Bronchial epithelial cell (primary cell): ENCODE data around the gene AVL9. TPM values are rescaled to one million over a fixed set of nuclear protein-coding genes. Genes with fewer than 3 reads are reported as not detected.

Experiments used
- DNase-seq: peaks from one replicate; pipeline ENCODE4 v3.0.0-alpha.2; 2010; ENCODE audit warnings: low read depth
- FAIRE-seq: peaks from 2 replicates; lab custom pipeline; 2011; peaks lifted over from hg19 to GRCh38; lab: Jason Lieb, UNC
- H3K27me3 ChIP-seq: 2 replicates; pipeline ENCODE4 v1.5.1; 2011; ENCODE audit warnings: low read length; ENCODE audit not compliant: control insufficient read depth, insufficient read depth
- H3K36me3 ChIP-seq: 2 replicates; pipeline ENCODE4 v1.5.1; 2011; ENCODE audit warnings: low read length; ENCODE audit not compliant: control insufficient read depth, insufficient read depth
- H3K4me3 ChIP-seq: 2 replicates; pipeline ENCODE4 v1.5.1; 2011; ENCODE audit warnings: mild to moderate bottlenecking, low read depth, low read length, control low read depth
- total RNA-seq: library from RNA; depleted of rRNA; stranded (reverse); fragments of >200 nt; gene quantifications from 2 replicates; pipeline ENCODE4 v1.2.1, GENCODE V29; 2014
- TF ChIP-seq, protein P1 (sequence below): IDR thresholded peaks from 2 replicates; pipeline ENCODE4 v1.5.1; 2011; ENCODE audit warnings: mild to moderate bottlenecking, moderate library complexity, low read length, control low read depth, inconsistent platforms; ENCODE audit not compliant: insufficient read depth, severe bottlenecking

The AVL9 gene
- total RNA-seq, 1 donor from 2014 or later = 34.0 TPM

DNA sequence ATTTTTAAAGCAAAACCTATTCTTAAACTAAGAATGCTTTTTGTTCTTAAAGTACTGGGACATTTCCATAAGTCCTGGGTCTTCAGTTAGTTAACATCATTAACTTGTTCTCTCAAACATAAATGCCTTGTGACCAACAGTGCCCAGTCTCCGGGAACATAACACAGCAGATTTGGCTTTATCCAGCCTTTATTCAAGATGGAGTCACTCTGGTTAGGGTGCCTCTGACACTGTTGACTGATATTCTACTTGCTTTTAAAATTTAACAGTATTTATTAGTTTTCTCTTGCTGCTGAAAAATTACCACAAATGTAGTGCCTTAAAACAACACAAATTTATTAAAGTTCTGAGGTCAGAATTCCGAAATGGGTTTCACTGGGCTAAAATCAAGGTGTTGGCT, 44.1 kb downstream of the AVL9 start:
- TF ChIP-seq, protein P1, sequence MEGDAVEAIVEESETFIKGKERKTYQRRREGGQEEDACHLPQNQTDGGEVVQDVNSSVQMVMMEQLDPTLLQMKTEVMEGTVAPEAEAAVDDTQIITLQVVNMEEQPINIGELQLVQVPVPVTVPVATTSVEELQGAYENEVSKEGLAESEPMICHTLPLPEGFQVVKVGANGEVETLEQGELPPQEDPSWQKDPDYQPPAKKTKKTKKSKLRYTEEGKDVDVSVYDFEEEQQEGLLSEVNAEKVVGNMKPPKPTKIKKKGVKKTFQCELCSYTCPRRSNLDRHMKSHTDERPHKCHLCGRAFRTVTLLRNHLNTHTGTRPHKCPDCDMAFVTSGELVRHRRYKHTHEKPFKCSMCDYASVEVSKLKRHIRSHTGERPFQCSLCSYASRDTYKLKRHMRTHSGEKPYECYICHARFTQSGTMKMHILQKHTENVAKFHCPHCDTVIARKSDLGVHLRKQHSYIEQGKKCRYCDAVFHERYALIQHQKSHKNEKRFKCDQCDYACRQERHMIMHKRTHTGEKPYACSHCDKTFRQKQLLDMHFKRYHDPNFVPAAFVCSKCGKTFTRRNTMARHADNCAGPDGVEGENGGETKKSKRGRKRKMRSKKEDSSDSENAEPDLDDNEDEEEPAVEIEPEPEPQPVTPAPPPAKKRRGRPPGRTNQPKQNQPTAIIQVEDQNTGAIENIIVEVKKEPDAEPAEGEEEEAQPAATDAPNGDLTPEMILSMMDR = no peak
- Histone ChIP-seq H3K27me3 (no peaks in the 10 kb centered on the region), H3K36me3 (peaks cover 3% of the 10 kb centered on the region), H3K4me3 (no peak overlapping the region)
- no peak for DNase-seq
- no peak for FAIRE-seq

DNA sequence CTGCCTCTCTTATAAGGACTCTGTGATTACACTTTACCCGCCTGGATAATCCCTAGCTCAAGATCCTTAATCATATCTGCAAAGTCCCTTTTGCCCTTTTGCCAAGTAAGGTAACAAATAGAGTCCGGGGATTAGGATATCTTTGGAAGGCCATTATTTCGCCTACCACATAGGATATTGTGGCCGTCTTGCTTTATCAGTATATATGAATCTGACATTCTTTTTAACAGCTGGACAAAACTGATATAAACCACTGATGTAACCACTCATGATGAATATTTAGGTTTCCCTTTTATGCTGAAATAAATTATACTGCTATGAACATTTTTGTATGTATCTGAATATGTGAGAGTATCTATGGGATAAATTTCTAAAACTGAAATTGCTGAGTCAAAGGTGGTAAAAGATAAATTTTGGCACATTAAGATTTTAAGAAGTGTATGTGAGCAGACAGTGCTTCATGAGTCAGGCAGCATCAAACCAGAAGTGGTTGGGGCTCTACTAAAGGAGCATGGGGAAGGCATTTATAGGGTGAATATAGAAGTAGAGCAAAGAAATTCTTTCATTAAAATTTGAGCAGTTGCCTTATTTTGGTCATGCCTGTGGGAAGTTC, 44.7 kb downstream of the AVL9 start:
- DNase-seq (no peak), FAIRE-seq (no peak)
- Histone ChIP-seq H3K27me3 (no peaks in the 10 kb centered on the region), H3K36me3 (peaks cover 3% of the 10 kb centered on the region), H3K4me3 (no peak overlapping the region)
- TF ChIP-seq, protein P1 = no peak

- TF ChIP-seq, protein P1 = no peak
- H3K27me3 ChIP-seq = no peaks in the 10 kb centered on the region
- peaks cover 5% of the 10 kb centered on the region for H3K36me3 ChIP-seq
- DNase-seq (no peak), FAIRE-seq (no peak)
- no peak overlapping the region for H3K4me3 ChIP-seq
Measured at GRCh38 chr7:32542595-32542994, 47.3 kb downstream of the AVL9 start.

GRCh38 chr7:32559480-32559879, 64.2 kb downstream of the AVL9 start:
- TF ChIP-seq, protein P1 = no peak
- Histone ChIP-seq H3K36me3 (peaks cover 3% of the 10 kb centered on the region), H3K4me3 (no peak overlapping the region), H3K27me3 (no peaks in the 10 kb centered on the region)
- FAIRE-seq (no peak), DNase-seq (no peak)

DNA sequence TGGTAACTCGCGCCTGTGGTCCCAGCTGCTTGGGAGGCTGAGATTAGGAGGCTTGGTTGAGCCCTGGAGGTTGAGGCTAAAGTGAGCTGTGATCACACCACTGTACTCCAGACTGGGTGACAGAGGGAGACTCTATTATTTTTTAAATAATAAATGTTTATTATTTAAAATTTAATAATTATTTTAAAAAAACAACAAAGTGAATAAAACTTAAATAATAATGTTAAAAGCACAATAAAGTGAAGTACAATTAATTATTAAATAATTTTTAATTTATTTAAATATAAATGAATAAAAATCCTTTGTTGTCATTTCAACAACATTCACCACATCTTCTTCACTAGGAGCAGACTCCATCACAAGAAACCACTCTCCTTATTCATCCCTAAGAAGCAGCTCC, 64.8 kb downstream of the AVL9 start:
- Histone ChIP-seq H3K27me3 (no peaks in the 10 kb centered on the region), H3K4me3 (no peak overlapping the region), H3K36me3 (peaks cover 2% of the 10 kb centered on the region)
- TF ChIP-seq, protein P1 = no peak
- DNase-seq (no peak), FAIRE-seq (no peak)

- no peak for DNase-seq
- no peak for FAIRE-seq
- Histone ChIP-seq H3K36me3 (peaks cover 2% of the 10 kb centered on the region), H3K4me3 (no peak overlapping the region), H3K27me3 (no peaks in the 10 kb centered on the region)
- TF ChIP-seq, protein P1 = no peak
Measured at GRCh38 chr7:32561613-32562012, 66.3 kb downstream of the AVL9 start.
